HepG2 (cell line): Measurements from ENCODE around the gene COL4A3. TPM values are rescaled to one million over a fixed set of nuclear protein-coding genes. Genes with fewer than 3 reads are reported as not detected.

ENCODE experiments used
- ATF1 ChIP-seq: IDR thresholded peaks from 2 replicates; pipeline ENCODE4 v1.6.1; 2016; ENCODE audit warnings: mild to moderate bottlenecking, control low read depth
- GPN1 ChIP-seq: sonication (generic); formaldehyde crosslinking; IDR thresholded peaks from 2 replicates; pipeline ENCODE4 v1.5.1; 2020; ENCODE audit warnings: missing genetic modification reagents, borderline replicate concordance
- MIER2 ChIP-seq: IDR thresholded peaks from 2 replicates; pipeline ENCODE4 v1.6.1; 2016; ENCODE audit warnings: missing biosample characterization, missing genetic modification reagents
- PHB2 ChIP-seq: fragments of 450-650 bp; IDR thresholded peaks from 2 replicates; pipeline ENCODE4 v1.6.1; 2018; ENCODE audit not compliant: partially characterized antibody
- ZFP41 ChIP-seq: sonication (generic); formaldehyde crosslinking; IDR thresholded peaks from 2 replicates; pipeline ENCODE4 v1.4.0; 2020; ENCODE audit warnings: mild to moderate bottlenecking, missing genetic modification reagents, borderline replicate concordance
- ZNF329 ChIP-seq: sonication (generic); formaldehyde crosslinking; IDR thresholded peaks from 2 replicates; pipeline ENCODE4 v1.9.0; 2021; ENCODE audit warnings: low read depth, mild to moderate bottlenecking, missing genetic modification reagents
- ZNF709 ChIP-seq: sonication (generic); formaldehyde crosslinking; IDR thresholded peaks from 2 replicates; pipeline ENCODE4 v1.5.0; 2020; ENCODE audit warnings: mild to moderate bottlenecking, missing genetic modification reagents
- ZNF749 ChIP-seq: sonication (generic); formaldehyde crosslinking; IDR thresholded peaks from 2 replicates; pipeline ENCODE4 v1.8.0; 2022; ENCODE audit warnings: mild to moderate bottlenecking, missing genetic modification reagents, moderate library complexity, borderline replicate concordance
- ZNF782 ChIP-seq: sonication (generic); formaldehyde crosslinking; IDR thresholded peaks from 2 replicates; pipeline ENCODE4 v1.4.0; 2020; ENCODE audit warnings: missing genetic modification reagents, mild to moderate bottlenecking, borderline replicate concordance
- ZNF891 ChIP-seq: sonication (generic); formaldehyde crosslinking; IDR thresholded peaks from 2 replicates; pipeline ENCODE4 v1.5.0; 2020; ENCODE audit warnings: mild to moderate bottlenecking, missing genetic modification reagents
- ZZZ3 ChIP-seq: sonication (generic); formaldehyde crosslinking; IDR thresholded peaks from 2 replicates; pipeline ENCODE4 v1.4.0; 2020; ENCODE audit warnings: missing genetic modification reagents, mild to moderate bottlenecking, borderline replicate concordance
- polyA plus RNA-seq, 8 experiments: library from polyadenylated mRNA; depleted of rRNA in 3 of 8; stranded (reverse) in 7 of 8; unstranded in 1 of 8; fragments of >200 nt; fragmentation: Illumina TruSeq in 4 of 8; extraction: Trizol in 4 of 8; gene quantifications; 2 replicates each; pipeline versions ENCODE4 v1.2.1 to v1.2.3, GENCODE V29; 2011 to 2016; ENCODE audit warnings: low read depth in 4 of 8, missing spikeins in 1 of 8, mixed read lengths in 1 of 8; ENCODE audit not compliant: insufficient read depth in 1 of 8
- total RNA-seq, 5 experiments: library from RNA; depleted of rRNA; stranded (reverse); fragments of >200 nt; fragmentation: Illumina TruSeq; extraction: Trizol; gene quantifications; 2 replicates each; pipeline ENCODE4 v1.2.3, GENCODE V29; 2016; ENCODE audit warnings: low read depth in 1 of 5
- TF ChIP-seq, protein P1 (sequence below): sonication (generic); formaldehyde crosslinking; IDR thresholded peaks from 2 replicates; pipeline ENCODE4 v1.4.0; 2020; ENCODE audit warnings: missing genetic modification reagents
- TF ChIP-seq, protein P2 (sequence below): sonication (generic); formaldehyde crosslinking; IDR thresholded peaks from 2 replicates; pipeline ENCODE4 v1.4.0; 2020; ENCODE audit warnings: missing genetic modification reagents
- TF ChIP-seq, protein P3 (sequence below): sonication (generic); formaldehyde crosslinking; IDR thresholded peaks from 2 replicates; pipeline ENCODE4 v1.8.0; 2022; ENCODE audit warnings: mild to moderate bottlenecking, missing genetic modification reagents
- TF ChIP-seq, protein P4 (sequence below), 2 experiments: fragments of 450-650 bp in 1 of 2; sonication (generic) in 1 of 2; formaldehyde crosslinking in 1 of 2; IDR thresholded peaks; 2 replicates each; pipeline versions ENCODE4 v1.6.1 to v1.8.0; 2016 to 2022; ENCODE audit warnings: antibody characterized with exemption in 1 of 2, mild to moderate bottlenecking in 1 of 2, missing genetic modification reagents in 1 of 2

The COL4A3 gene
- total and polyA plus RNA-seq, 2 of the 13 experiments (the other 11 are each of a cell fraction or from before 2014, with no cell fraction given), result 0.02 TPM; not detected in 1

DNA sequence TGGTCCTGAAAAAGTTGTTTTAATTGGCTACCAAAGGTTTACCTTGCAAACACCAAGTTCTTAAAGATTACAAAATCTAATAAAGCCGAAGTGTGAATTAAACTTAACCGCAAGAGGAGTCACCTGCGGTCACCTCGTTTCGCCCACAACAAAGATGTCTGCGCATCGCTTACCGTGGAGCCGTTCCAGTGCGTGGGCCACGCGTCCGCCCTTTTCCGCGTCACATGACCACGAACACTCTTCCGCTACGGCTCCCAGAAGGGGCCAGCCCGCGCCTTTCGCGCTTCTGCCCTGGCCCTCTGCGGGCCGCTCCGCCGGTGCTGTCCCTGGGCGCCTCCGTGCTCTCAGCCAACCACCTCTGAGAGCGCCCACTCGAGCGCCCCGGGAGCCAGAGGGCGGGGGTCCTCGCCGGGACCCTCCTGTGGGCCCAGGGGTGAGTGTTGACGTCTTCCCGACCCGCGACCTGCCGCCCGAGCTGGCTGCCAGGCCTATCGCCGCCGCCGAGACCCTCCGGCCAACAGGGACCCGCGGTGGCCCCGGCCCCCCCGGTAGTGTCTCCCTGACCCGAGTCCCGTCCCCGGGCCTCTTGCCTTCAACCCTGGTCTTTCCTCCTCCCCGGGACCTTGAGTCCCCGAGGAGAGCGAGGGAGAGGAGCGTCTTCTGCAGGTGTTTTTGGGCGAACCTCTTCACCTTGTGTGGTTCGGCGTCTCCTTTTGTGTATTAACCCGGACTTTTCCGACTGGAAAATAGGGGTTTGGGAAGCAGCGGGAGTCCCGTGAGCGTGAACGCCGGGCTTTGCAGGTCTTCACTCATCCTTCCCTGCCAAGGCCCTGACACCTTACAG, 160.8 kb downstream of the COL4A3 start, which contains the start of gene MFF (continued):
- TF ChIP-seq, protein P1, sequence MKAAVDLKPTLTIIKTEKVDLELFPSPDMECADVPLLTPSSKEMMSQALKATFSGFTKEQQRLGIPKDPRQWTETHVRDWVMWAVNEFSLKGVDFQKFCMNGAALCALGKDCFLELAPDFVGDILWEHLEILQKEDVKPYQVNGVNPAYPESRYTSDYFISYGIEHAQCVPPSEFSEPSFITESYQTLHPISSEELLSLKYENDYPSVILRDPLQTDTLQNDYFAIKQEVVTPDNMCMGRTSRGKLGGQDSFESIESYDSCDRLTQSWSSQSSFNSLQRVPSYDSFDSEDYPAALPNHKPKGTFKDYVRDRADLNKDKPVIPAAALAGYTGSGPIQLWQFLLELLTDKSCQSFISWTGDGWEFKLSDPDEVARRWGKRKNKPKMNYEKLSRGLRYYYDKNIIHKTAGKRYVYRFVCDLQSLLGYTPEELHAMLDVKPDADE (CRISPR knock-in tag), result 0 out of 2 replicates have a peak, but pooled peaks have one; percentile 88
- TF ChIP-seq, protein P2, sequence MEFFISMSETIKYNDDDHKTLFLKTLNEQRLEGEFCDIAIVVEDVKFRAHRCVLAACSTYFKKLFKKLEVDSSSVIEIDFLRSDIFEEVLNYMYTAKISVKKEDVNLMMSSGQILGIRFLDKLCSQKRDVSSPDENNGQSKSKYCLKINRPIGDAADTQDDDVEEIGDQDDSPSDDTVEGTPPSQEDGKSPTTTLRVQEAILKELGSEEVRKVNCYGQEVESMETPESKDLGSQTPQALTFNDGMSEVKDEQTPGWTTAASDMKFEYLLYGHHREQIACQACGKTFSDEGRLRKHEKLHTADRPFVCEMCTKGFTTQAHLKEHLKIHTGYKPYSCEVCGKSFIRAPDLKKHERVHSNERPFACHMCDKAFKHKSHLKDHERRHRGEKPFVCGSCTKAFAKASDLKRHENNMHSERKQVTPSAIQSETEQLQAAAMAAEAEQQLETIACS, result 0 out of 2 replicates have a peak, but pooled peaks have one; percentile 27
- TF ChIP-seq ZNF782 (CRISPR knock-in tag) (peak; percentile 97), ATF1 (peak; percentile 84), GPN1 (peak; percentile 80; the same call in 1 of the 2 replicates), MIER2 (peak; percentile 79), ZFP41 (peak; percentile 86; the same call in 1 of the 2 replicates), ZNF709 (CRISPR knock-in tag) (peak; percentile 67; the same call in 1 of the 2 replicates), ZNF891 (peak; percentile 81; the same call in 1 of the 2 replicates), ZZZ3 (CRISPR knock-in tag) (peak; percentile 98), ZNF749 (CRISPR knock-in tag) (peak; percentile 98), ZNF329 (CRISPR knock-in tag) (peak; percentile 93), PHB2 (no peak)
- TF ChIP-seq, protein P3, sequence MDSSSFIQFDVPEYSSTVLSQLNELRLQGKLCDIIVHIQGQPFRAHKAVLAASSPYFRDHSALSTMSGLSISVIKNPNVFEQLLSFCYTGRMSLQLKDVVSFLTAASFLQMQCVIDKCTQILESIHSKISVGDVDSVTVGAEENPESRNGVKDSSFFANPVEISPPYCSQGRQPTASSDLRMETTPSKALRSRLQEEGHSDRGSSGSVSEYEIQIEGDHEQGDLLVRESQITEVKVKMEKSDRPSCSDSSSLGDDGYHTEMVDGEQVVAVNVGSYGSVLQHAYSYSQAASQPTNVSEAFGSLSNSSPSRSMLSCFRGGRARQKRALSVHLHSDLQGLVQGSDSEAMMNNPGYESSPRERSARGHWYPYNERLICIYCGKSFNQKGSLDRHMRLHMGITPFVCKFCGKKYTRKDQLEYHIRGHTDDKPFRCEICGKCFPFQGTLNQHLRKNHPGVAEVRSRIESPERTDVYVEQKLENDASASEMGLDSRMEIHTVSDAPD (CRISPR knock-in tag), result peak; percentile 84
- TF ChIP-seq, protein P4, sequence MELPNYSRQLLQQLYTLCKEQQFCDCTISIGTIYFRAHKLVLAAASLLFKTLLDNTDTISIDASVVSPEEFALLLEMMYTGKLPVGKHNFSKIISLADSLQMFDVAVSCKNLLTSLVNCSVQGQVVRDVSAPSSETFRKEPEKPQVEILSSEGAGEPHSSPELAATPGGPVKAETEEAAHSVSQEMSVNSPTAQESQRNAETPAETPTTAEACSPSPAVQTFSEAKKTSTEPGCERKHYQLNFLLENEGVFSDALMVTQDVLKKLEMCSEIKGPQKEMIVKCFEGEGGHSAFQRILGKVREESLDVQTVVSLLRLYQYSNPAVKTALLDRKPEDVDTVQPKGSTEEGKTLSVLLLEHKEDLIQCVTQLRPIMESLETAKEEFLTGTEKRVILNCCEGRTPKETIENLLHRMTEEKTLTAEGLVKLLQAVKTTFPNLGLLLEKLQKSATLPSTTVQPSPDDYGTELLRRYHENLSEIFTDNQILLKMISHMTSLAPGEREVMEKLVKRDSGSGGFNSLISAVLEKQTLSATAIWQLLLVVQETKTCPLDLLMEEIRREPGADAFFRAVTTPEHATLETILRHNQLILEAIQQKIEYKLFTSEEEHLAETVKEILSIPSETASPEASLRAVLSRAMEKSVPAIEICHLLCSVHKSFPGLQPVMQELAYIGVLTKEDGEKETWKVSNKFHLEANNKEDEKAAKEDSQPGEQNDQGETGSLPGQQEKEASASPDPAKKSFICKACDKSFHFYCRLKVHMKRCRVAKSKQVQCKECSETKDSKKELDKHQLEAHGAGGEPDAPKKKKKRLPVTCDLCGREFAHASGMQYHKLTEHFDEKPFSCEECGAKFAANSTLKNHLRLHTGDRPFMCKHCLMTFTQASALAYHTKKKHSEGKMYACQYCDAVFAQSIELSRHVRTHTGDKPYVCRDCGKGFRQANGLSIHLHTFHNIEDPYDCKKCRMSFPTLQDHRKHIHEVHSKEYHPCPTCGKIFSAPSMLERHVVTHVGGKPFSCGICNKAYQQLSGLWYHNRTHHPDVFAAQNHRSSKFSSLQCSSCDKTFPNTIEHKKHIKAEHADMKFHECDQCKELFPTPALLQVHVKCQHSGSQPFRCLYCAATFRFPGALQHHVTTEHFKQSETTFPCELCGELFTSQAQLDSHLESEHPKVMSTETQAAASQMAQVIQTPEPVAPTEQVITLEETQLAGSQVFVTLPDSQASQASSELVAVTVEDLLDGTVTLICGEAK (IDR thresholded peaks at IDR 0.05), result no peak
- TF ChIP-seq, protein P4 (CRISPR knock-in tag; IDR thresholded peaks at IDR 0.05), result peak; percentile 97
